ENCODE results near the gene GDE1. TPM values are rescaled to one million over a fixed set of nuclear protein-coding genes. Genes with fewer than 3 reads are reported as not detected.

GDE1 gene
- total and polyA plus RNA-seq, 11 donors, result 53.3 to 134 (median 95.4) TPM

GRCh38 chr16:19485611-19486010, 36.3 kb downstream of the GDE1 start:
- no peak overlapping the region for H3K27ac ChIP-seq
- intact Hi-C loops (cut with DNase I), result no loop called here
- H3K9me3 ChIP-seq, result no peaks in the 10 kb centered on the region
- ATAC-seq (no peak), DNase-seq (no peak)
- no peak overlapping the region for H3K4me3 ChIP-seq
- no peaks in the 10 kb centered on the region for H3K36me3 ChIP-seq
- no peaks in the 10 kb centered on the region for H3K4me1 ChIP-seq
- peaks cover 0 to 5% (median 0%) of the 10 kb centered on the region in 9 donors for H3K27me3 ChIP-seq
- 89 to 95% (median 90%) methylated on average over 5 of the region's 5 CpGs for WGBS, 4 donors
- TF ChIP-seq CTCF (IDR thresholded peaks at IDR 0.05) (no peak), POLR2A (IDR thresholded peaks at IDR 0.05) (no peak)

- 89 to 92% (median 91%) methylated on average over 3 of the region's 3 CpGs for WGBS, 4 donors
These were observed 37.8 kb downstream of the GDE1 start for GRCh38 chr16:19484096-19484495.

DNA sequence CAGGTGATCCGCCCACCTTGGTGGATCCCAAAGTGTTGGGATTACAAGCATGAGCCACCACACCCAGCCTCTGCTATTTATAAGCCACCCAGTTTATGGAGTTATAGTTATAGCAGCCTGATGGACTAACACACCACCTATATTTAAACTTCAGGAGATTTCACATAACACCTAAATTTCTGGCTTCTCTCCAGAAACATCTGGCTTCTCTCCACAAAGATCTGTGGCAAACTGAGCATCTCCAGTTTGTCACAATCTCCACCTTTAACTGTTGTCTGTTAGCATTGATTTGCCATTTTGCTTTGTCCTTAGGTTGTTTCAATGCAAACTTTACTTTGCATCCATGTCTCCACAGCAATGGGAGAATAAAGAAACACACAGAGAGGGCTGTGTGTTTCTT, 39.6 kb downstream of the GDE1 start:
- DNase-seq, result no peak
- Histone ChIP-seq H3K27ac (no peak overlapping the region), H3K36me3 (no peaks in the 10 kb centered on the region), H3K9me3 (no peaks in the 10 kb centered on the region), H3K4me3 (no peak overlapping the region), H3K4me1 (no peaks in the 10 kb centered on the region), H3K27me3 (peaks cover 0 to 5% (median 0%) of the 10 kb centered on the region in 9 donors)
- TF ChIP-seq POLR2A (IDR thresholded peaks at IDR 0.05) (no peak), CTCF (IDR thresholded peaks at IDR 0.05) (no peak)
- ATAC-seq, result no peak
- WGBS, 4 donors, result 85 to 100% (median 96%) methylated on average over 1 of the region's 1 CpG
- intact Hi-C loops (cut with DNase I), result no loop called here

More at GRCh38 chr16:19484096-19484495, 37.8 kb downstream of the GDE1 start:
- no peak overlapping the region for H3K4me3 ChIP-seq
- intact Hi-C loops (cut with DNase I), result no loop called here
- H3K36me3 ChIP-seq, result no peaks in the 10 kb centered on the region
- no peaks in the 10 kb centered on the region for H3K9me3 ChIP-seq
- ATAC-seq (no peak), DNase-seq (no peak)
- TF ChIP-seq CTCF (IDR thresholded peaks at IDR 0.05) (no peak), POLR2A (IDR thresholded peaks at IDR 0.05) (no peak)
- H3K4me1 ChIP-seq, result no peaks in the 10 kb centered on the region
- H3K27ac ChIP-seq, result no peak overlapping the region
- peaks cover 0 to 5% (median 0%) of the 10 kb centered on the region in 9 donors for H3K27me3 ChIP-seq

- ATAC-seq (no peak), DNase-seq (no peak)
- Histone ChIP-seq H3K4me3 (no peak overlapping the region), H3K27me3 (peaks cover 0 to 5% (median 0%) of the 10 kb centered on the region in 9 donors), H3K36me3 (no peaks in the 10 kb centered on the region), H3K4me1 (no peaks in the 10 kb centered on the region), H3K9me3 (no peaks in the 10 kb centered on the region), H3K27ac (no peak overlapping the region)
- intact Hi-C loops (cut with DNase I), result no loop called here
- no peak for TF ChIP-seq CTCF (IDR thresholded peaks at IDR 0.05)
- no peak for TF ChIP-seq POLR2A (IDR thresholded peaks at IDR 0.05)
- 82 to 91% (median 89%) methylated on average over 5 of the region's 5 CpGs for WGBS, 4 donors
These were observed 40.1 kb downstream of the GDE1 start for GRCh38 chr16:19481769-19482168.
